Measurements from ENCODE around the gene TRABD2B. TPM values are rescaled to one million over a fixed set of nuclear protein-coding genes. Genes with fewer than 3 reads are reported as not detected.

Gene TRABD2B
- total and polyA plus RNA-seq, 4 donors: 0.28 to 2.6 (median 1.3) TPM

DNA sequence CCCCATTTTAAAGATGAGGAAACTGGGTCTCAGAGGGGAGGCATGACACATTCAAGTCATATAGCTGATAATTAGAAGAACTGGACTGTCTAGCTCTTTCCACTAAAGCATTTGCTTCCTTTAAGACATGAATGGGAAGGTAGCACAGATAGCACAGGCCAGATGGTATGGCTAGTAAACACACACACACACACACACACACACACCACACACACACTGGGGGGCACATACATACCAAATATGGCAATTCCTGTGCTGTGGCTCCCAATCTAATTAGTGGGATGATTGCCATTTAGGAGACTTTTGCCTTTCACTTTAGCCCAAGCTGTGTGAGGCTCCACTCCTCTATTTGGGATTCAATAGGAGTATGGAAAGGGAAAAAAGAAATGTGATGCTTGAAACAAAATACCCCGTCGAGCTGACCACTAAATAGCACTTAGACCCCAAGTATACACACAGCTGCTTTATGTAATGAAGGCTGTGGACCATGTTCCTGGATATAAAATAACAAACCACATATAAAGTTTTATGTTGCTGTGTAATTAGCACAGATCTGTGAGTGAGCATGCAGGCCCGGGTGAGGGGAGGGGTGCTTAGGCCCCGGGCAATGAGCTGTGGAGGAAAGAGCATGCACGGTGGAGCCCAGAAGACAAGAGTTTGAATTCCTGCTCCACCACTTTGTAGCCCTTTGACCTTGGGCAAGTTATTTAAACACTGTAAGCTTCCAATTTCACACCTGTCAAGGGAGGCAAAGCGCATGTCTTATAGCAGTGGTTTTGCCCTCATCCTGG lies 6.8 kb upstream of the TRABD2B start:
- no peak overlapping the region for H3K4me3 ChIP-seq (ENCODE audit: low read depth in 1 of 3, low read length in 3 of 3)
- no peaks in the 10 kb centered on the region for H3K9me3 ChIP-seq (ENCODE audit: control insufficient read depth in 4 of 4, low read length in 3 of 4)
- TF ChIP-seq FOXA1 (IDR thresholded peaks at IDR 0.05) (no peak), EGR1 (IDR thresholded peaks at IDR 0.05; ENCODE audit: low read depth in 2 of 2) (no peak), HNF4G (IDR thresholded peaks at IDR 0.05) (no peak), TAF1 (conservative IDR thresholded peaks at IDR 0.05) (no peak), RAD21 (IDR thresholded peaks at IDR 0.05) (no peak), NR2F2 (IDR thresholded peaks at IDR 0.05) (no peak), RXRA (IDR thresholded peaks at IDR 0.05) (no peak), FOXA2 (IDR thresholded peaks at IDR 0.05) (no peak), YY1 (IDR thresholded peaks at IDR 0.05) (no peak)
- TF ChIP-seq, protein P1, sequence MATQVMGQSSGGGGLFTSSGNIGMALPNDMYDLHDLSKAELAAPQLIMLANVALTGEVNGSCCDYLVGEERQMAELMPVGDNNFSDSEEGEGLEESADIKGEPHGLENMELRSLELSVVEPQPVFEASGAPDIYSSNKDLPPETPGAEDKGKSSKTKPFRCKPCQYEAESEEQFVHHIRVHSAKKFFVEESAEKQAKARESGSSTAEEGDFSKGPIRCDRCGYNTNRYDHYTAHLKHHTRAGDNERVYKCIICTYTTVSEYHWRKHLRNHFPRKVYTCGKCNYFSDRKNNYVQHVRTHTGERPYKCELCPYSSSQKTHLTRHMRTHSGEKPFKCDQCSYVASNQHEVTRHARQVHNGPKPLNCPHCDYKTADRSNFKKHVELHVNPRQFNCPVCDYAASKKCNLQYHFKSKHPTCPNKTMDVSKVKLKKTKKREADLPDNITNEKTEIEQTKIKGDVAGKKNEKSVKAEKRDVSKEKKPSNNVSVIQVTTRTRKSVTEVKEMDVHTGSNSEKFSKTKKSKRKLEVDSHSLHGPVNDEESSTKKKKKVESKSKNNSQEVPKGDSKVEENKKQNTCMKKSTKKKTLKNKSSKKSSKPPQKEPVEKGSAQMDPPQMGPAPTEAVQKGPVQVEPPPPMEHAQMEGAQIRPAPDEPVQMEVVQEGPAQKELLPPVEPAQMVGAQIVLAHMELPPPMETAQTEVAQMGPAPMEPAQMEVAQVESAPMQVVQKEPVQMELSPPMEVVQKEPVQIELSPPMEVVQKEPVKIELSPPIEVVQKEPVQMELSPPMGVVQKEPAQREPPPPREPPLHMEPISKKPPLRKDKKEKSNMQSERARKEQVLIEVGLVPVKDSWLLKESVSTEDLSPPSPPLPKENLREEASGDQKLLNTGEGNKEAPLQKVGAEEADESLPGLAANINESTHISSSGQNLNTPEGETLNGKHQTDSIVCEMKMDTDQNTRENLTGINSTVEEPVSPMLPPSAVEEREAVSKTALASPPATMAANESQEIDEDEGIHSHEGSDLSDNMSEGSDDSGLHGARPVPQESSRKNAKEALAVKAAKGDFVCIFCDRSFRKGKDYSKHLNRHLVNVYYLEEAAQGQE (IDR thresholded peaks at IDR 0.05): no peak
- TF ChIP-seq, protein P2, sequence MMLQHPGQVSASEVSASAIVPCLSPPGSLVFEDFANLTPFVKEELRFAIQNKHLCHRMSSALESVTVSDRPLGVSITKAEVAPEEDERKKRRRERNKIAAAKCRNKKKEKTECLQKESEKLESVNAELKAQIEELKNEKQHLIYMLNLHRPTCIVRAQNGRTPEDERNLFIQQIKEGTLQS (IDR thresholded peaks at IDR 0.05): no peak
- TF ChIP-seq, protein P3, sequence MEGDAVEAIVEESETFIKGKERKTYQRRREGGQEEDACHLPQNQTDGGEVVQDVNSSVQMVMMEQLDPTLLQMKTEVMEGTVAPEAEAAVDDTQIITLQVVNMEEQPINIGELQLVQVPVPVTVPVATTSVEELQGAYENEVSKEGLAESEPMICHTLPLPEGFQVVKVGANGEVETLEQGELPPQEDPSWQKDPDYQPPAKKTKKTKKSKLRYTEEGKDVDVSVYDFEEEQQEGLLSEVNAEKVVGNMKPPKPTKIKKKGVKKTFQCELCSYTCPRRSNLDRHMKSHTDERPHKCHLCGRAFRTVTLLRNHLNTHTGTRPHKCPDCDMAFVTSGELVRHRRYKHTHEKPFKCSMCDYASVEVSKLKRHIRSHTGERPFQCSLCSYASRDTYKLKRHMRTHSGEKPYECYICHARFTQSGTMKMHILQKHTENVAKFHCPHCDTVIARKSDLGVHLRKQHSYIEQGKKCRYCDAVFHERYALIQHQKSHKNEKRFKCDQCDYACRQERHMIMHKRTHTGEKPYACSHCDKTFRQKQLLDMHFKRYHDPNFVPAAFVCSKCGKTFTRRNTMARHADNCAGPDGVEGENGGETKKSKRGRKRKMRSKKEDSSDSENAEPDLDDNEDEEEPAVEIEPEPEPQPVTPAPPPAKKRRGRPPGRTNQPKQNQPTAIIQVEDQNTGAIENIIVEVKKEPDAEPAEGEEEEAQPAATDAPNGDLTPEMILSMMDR (IDR thresholded peaks at IDR 0.05; ENCODE audit: low read depth, low read length, missing input control): no peak
- TF ChIP-seq, protein P4, sequence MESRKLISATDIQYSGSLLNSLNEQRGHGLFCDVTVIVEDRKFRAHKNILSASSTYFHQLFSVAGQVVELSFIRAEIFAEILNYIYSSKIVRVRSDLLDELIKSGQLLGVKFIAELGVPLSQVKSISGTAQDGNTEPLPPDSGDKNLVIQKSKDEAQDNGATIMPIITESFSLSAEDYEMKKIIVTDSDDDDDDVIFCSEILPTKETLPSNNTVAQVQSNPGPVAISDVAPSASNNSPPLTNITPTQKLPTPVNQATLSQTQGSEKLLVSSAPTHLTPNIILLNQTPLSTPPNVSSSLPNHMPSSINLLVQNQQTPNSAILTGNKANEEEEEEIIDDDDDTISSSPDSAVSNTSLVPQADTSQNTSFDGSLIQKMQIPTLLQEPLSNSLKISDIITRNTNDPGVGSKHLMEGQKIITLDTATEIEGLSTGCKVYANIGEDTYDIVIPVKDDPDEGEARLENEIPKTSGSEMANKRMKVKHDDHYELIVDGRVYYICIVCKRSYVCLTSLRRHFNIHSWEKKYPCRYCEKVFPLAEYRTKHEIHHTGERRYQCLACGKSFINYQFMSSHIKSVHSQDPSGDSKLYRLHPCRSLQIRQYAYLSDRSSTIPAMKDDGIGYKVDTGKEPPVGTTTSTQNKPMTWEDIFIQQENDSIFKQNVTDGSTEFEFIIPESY (IDR thresholded peaks at IDR 0.05): no peak
- H3K4me1 ChIP-seq (ENCODE audit: control insufficient read depth in 4 of 4, insufficient read depth in 4 of 4, low read length in 3 of 4): no peaks in the 10 kb centered on the region
- no peaks in the 10 kb centered on the region for H3K27me3 ChIP-seq (ENCODE audit: control insufficient read depth in 4 of 4, insufficient read depth in 4 of 4, low read length in 3 of 4)
- no peak overlapping the region for H3K9ac ChIP-seq (ENCODE audit: low read depth in 1 of 2, low read length in 2 of 2)
- 77% methylated on average over 6 of the region's 6 CpGs for WGBS
- no peak for DNase-seq (ENCODE audit: low spot score)
- no peaks in the 10 kb centered on the region for H3K36me3 ChIP-seq (ENCODE audit: control insufficient read depth in 4 of 4, insufficient read depth in 3 of 4, low read depth in 1 of 4, low read length in 3 of 4)
- no peak overlapping the region for H3K27ac ChIP-seq (ENCODE audit: low read depth in 1 of 2, low read length in 2 of 2)

DNA sequence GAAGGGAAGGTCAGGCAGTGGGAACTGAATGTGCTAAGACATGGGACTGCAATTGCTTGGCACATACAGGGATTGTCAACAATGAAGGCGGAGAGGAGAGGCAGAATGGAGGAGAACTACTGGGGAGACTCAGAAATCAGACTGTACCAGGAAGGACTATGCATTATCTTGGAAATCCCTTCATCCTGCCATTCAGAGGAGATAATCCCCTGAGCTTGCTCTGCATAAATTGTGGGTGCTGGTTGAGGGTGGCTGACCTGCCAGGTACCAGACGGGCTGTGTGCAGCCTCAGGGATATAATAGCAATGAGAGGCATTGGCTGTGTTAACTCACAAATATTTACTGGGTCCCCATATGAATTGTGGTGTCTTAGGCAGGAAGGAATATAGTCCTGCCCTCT lies 5.0 kb upstream of the TRABD2B start:
- no peaks in the 10 kb centered on the region for H3K9me3 ChIP-seq (ENCODE audit: control insufficient read depth in 4 of 4, low read length in 3 of 4)
- DNase-seq (ENCODE audit: low spot score): no peak
- no peak overlapping the region for H3K4me3 ChIP-seq (ENCODE audit: low read depth in 1 of 3, low read length in 3 of 3)
- H3K27me3 ChIP-seq (ENCODE audit: control insufficient read depth in 4 of 4, insufficient read depth in 4 of 4, low read length in 3 of 4): no peaks in the 10 kb centered on the region
- peaks cover 0 to 2% (median 0%) of the 10 kb centered on the region in 4 donors for H3K4me1 ChIP-seq (ENCODE audit: control insufficient read depth in 4 of 4, insufficient read depth in 4 of 4, low read length in 3 of 4)
- H3K27ac ChIP-seq (ENCODE audit: low read depth in 1 of 2, low read length in 2 of 2): no peak overlapping the region
- 93% methylated on average over 2 of the region's 2 CpGs for WGBS
- no peak for TF ChIP-seq HNF4G (IDR thresholded peaks at IDR 0.05)
- TF ChIP-seq JUND (IDR thresholded peaks at IDR 0.05): no peak
- TF ChIP-seq, protein P5, sequence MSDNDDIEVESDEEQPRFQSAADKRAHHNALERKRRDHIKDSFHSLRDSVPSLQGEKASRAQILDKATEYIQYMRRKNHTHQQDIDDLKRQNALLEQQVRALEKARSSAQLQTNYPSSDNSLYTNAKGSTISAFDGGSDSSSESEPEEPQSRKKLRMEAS (IDR thresholded peaks at IDR 0.05): no peak
- TF ChIP-seq YY1 (IDR thresholded peaks at IDR 0.05): no peak
- TF ChIP-seq FOXA2 (IDR thresholded peaks at IDR 0.05): no peak
- TF ChIP-seq RXRA (IDR thresholded peaks at IDR 0.05): no peak
- no peak for TF ChIP-seq NR2F2 (IDR thresholded peaks at IDR 0.05)
- TF ChIP-seq, protein P3 (IDR thresholded peaks at IDR 0.05; ENCODE audit: low read depth, low read length, missing input control): no peak
- no peak for TF ChIP-seq HNF4A (conservative IDR thresholded peaks at IDR 0.05)
- TF ChIP-seq, protein P1 (IDR thresholded peaks at IDR 0.05): no peak
- TF ChIP-seq, protein P2 (IDR thresholded peaks at IDR 0.05): no peak
- H3K36me3 ChIP-seq (ENCODE audit: control insufficient read depth in 4 of 4, insufficient read depth in 3 of 4, low read depth in 1 of 4, low read length in 3 of 4): no peaks in the 10 kb centered on the region
- no peak overlapping the region for H3K9ac ChIP-seq (ENCODE audit: low read depth in 1 of 2, low read length in 2 of 2)
